ENCODE measurements around the gene CACNG6. TPM values are rescaled to one million over a fixed set of nuclear protein-coding genes. Genes with fewer than 3 reads are reported as not detected.
"Not testable (repeated sequence)": the region's sequence is repeated elsewhere in the genome, so short reads cannot be mapped to it uniquely, and the experiment has no call there.

CACNG6 gene
- polyA plus RNA-seq, 1 experiment, result 0.04 TPM

DNA sequence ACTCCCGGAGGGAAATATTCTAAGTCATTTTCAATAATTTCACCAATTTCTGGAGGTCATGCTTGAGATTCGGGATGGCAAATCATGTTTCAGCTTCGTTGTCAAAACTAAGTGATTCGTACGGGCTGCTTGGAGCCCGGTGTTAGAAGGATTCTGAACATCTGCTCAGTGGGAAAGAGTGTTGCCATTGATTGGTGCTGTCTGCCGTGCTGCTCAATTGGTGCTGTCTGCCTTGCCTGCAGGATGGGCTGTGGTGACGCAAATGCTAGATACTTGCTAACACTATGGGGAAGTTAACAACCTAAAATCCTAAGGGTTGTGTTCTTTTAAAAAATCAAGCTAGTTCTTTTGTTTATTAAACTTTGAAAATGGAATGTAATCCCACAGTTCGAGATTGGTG lies 46.0 kb upstream of the CACNG6 start:
- Histone ChIP-seq H3K4me3 (ENCODE audit: low read depth, low read length) (no peak overlapping the region), H3K27me3 (ENCODE audit: control insufficient read depth, insufficient read depth, low read length) (peaks cover 4% of the 10 kb centered on the region), H3K36me3 (ENCODE audit: control insufficient read depth, insufficient read depth, low read length) (no peaks in the 10 kb centered on the region)
- TF ChIP-seq, protein P1, sequence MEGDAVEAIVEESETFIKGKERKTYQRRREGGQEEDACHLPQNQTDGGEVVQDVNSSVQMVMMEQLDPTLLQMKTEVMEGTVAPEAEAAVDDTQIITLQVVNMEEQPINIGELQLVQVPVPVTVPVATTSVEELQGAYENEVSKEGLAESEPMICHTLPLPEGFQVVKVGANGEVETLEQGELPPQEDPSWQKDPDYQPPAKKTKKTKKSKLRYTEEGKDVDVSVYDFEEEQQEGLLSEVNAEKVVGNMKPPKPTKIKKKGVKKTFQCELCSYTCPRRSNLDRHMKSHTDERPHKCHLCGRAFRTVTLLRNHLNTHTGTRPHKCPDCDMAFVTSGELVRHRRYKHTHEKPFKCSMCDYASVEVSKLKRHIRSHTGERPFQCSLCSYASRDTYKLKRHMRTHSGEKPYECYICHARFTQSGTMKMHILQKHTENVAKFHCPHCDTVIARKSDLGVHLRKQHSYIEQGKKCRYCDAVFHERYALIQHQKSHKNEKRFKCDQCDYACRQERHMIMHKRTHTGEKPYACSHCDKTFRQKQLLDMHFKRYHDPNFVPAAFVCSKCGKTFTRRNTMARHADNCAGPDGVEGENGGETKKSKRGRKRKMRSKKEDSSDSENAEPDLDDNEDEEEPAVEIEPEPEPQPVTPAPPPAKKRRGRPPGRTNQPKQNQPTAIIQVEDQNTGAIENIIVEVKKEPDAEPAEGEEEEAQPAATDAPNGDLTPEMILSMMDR (IDR thresholded peaks at IDR 0.05; ENCODE audit: insufficient read depth, low read depth, low read length), result no peak
- ChIA-PET CTCF (interaction anchor here (0.7 kb wide), 1 partner anchor 79 kb away, joined by 3 read pairs; no protein-coding TSS in a partner anchor), POLR2A (no interaction called here)
- no peak for DNase-seq (ENCODE audit: low read depth)

DNA sequence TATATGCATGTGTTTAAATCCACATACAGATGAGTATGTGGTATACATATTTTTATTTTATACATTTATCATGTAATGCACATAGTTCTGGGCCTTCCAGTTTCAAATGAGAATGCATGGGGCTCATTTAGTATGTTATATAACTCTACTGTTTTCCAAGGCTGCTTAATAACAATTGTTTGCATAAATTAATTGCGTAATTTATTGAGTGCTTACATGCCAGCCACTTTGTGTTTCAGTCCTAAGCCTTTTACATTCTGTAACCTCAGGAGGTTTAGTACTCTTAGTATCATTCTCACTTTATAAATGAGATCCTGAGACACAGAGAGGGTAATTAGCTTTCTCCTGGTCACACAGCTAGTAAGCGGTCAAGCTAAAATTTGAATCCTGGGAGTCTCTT lies 45.4 kb upstream of the CACNG6 start:
- CTCF ChIA-PET, result no interaction called here
- POLR2A ChIA-PET, result no interaction called here
- TF ChIP-seq, protein P1 (IDR thresholded peaks at IDR 0.05; ENCODE audit: insufficient read depth, low read depth, low read length), result no peak
- peaks cover 4% of the 10 kb centered on the region for H3K27me3 ChIP-seq (ENCODE audit: control insufficient read depth, insufficient read depth, low read length)
- DNase-seq (ENCODE audit: low read depth), result no peak
- H3K36me3 ChIP-seq (ENCODE audit: control insufficient read depth, insufficient read depth, low read length), result no peaks in the 10 kb centered on the region
- no peak overlapping the region for H3K4me3 ChIP-seq (ENCODE audit: low read depth, low read length)

DNA sequence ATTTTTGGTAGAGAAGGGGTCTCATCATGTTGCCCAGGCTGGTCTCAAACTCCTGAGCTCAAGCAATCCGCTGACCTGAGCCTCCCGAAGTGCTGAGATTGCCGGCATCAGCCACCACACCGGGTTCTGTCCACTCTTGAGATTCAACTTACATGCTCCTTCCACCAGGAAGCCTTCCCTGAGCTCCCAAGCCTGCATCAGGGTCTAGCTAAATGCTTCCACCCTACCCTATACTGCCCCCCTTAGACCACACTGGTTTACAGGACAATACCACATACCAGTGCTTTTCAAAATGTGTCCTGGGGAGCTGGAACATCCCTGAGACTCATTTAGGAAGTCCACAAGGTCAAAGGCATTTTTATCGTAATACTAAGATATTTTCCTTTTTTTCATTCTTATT lies 43.8 kb upstream of the CACNG6 start:
- no peak for DNase-seq (ENCODE audit: low read depth)
- ChIA-PET POLR2A (no interaction called here), CTCF (interaction anchor here (0.6 to 1.9 kb wide), 4 partner anchors 9 to 143 kb away, joined by 3 to 6 read pairs (median 4); no protein-coding TSS in a partner anchor)
- TF ChIP-seq, protein P1 (IDR thresholded peaks at IDR 0.05; ENCODE audit: insufficient read depth, low read depth, low read length), result no peak
- Histone ChIP-seq H3K36me3 (ENCODE audit: control insufficient read depth, insufficient read depth, low read length) (no peaks in the 10 kb centered on the region), H3K4me3 (ENCODE audit: low read depth, low read length) (no peak overlapping the region), H3K27me3 (ENCODE audit: control insufficient read depth, insufficient read depth, low read length) (peaks cover 2% of the 10 kb centered on the region; the same call in 1 of the 2 replicates)

GRCh38 chr19:53948611-53949010 lies 42.8 kb upstream of the CACNG6 start:
- DNase-seq (ENCODE audit: low read depth); H3K4me3 ChIP-seq (ENCODE audit: low read depth, low read length); POLR2A ChIA-PET; H3K36me3 ChIP-seq (ENCODE audit: control insufficient read depth, insufficient read depth, low read length); H3K27me3 ChIP-seq (ENCODE audit: control insufficient read depth, insufficient read depth, low read length): not testable (repeated sequence)
- CTCF ChIA-PET, result interaction anchor here (1.3 kb wide), 1 partner anchor 10 kb away, joined by 3 read pairs; no protein-coding TSS in a partner anchor

DNA sequence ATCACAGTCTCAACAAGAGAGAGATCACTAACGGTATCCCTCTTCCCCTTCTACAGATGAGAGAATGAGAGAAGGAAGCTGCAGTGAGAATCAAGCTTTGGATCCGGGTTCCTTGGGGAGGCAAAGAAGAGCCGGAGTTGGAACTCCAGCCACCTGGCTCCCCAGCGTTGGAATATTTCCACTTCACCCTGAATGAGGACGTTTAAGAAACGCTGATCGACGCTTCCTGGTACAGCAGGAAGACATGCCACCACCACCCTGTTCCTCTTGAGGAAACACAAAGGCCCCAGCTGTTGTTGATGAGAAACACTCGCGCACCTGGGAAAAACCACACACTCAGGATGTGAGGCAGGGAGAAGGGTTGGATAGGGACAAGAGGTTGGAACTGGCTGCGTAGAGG lies 40.0 kb upstream of the CACNG6 start:
- TF ChIP-seq, protein P1 (IDR thresholded peaks at IDR 0.05; ENCODE audit: insufficient read depth, low read depth, low read length), result no peak
- DNase-seq (ENCODE audit: low read depth), result no peak
- H3K4me3 ChIP-seq (ENCODE audit: low read depth, low read length), result no peak overlapping the region
- POLR2A ChIA-PET, result no interaction called here
- no peaks in the 10 kb centered on the region for H3K27me3 ChIP-seq (ENCODE audit: control insufficient read depth, insufficient read depth, low read length)
- CTCF ChIA-PET, result interaction anchor here (0.6 kb wide), 1 partner anchor 8 kb away, joined by 3 read pairs; no protein-coding TSS in a partner anchor
- H3K36me3 ChIP-seq (ENCODE audit: control insufficient read depth, insufficient read depth, low read length), result no peaks in the 10 kb centered on the region

GRCh38 chr19:53951947-53952346 lies 39.5 kb upstream of the CACNG6 start:
- H3K27me3 ChIP-seq (ENCODE audit: control insufficient read depth, insufficient read depth, low read length), result no peaks in the 10 kb centered on the region
- ChIA-PET CTCF (interaction anchor here (1.2 kb wide), 1 partner anchor 111 kb away, joined by 3 read pairs; no protein-coding TSS in a partner anchor), POLR2A (no interaction called here)
- TF ChIP-seq, protein P1 (IDR thresholded peaks at IDR 0.05; ENCODE audit: insufficient read depth, low read depth, low read length), result no peak
- no peak for DNase-seq (ENCODE audit: low read depth)
- H3K4me3 ChIP-seq (ENCODE audit: low read depth, low read length), result no peak overlapping the region
- H3K36me3 ChIP-seq (ENCODE audit: control insufficient read depth, insufficient read depth, low read length), result no peaks in the 10 kb centered on the region

All from BJ (cell line).